ENCODE results near the gene MRPL44. TPM values are rescaled to one million over a fixed set of nuclear protein-coding genes. Genes with fewer than 3 reads are reported as not detected.
"Not testable (repeated sequence)": the region's sequence is repeated elsewhere in the genome, so short reads cannot be mapped to it uniquely, and the experiment has no call there.

MRPL44 gene
- total RNA-seq, 1 donor from 2014 or later: 48.9 TPM

GRCh38 chr2:223971731-223972130 lies 14.5 kb downstream of the MRPL44 start:
- DNase-seq (ENCODE audit: low read depth): no peak

- no peak for DNase-seq (ENCODE audit: low read depth)
Observed at GRCh38 chr2:223972656-223973102, 15.4 kb downstream of the MRPL44 start.

- no peak for DNase-seq (ENCODE audit: low read depth)
Observed at GRCh38 chr2:223973606-223974005, 16.3 kb downstream of the MRPL44 start.

GRCh38 chr2:223976635-223977226 lies 19.5 kb downstream of the MRPL44 start:
- DNase-seq (ENCODE audit: low read depth): peak; percentile 50

GRCh38 chr2:223978451-223978850 lies 21.2 kb downstream of the MRPL44 start:
- DNase-seq (ENCODE audit: low read depth): no peak

GRCh38 chr2:223979730-223980396 lies 22.6 kb downstream of the MRPL44 start:
- DNase-seq (ENCODE audit: low read depth): no peak

GRCh38 chr2:223980397-223980735 lies 23.1 kb downstream of the MRPL44 start:
- no peak for DNase-seq (ENCODE audit: low read depth)

- DNase-seq (ENCODE audit: low read depth): no peak
Observed at GRCh38 chr2:223980803-223981202, 23.5 kb downstream of the MRPL44 start.

- DNase-seq (ENCODE audit: low read depth): no peak
Observed at GRCh38 chr2:223981241-223981640, 24.0 kb downstream of the MRPL44 start.

- DNase-seq (ENCODE audit: low read depth): no peak
Observed at GRCh38 chr2:223989206-223989855, 32.1 kb downstream of the MRPL44 start.

GRCh38 chr2:223989856-223990232 lies 32.6 kb downstream of the MRPL44 start:
- no peak for DNase-seq (ENCODE audit: low read depth)

GRCh38 chr2:223991611-223992010 lies 34.3 kb downstream of the MRPL44 start:
- DNase-seq (ENCODE audit: low read depth): no peak

GRCh38 chr2:223993634-223994232 lies 36.5 kb downstream of the MRPL44 start:
- DNase-seq (ENCODE audit: low read depth): peak; percentile 86

- DNase-seq (ENCODE audit: low read depth): peak; percentile 61
Observed at GRCh38 chr2:223994562-223995162, 37.4 kb downstream of the MRPL44 start.

- DNase-seq (ENCODE audit: low read depth): peak; percentile 69
Observed at GRCh38 chr2:223995569-223995968, 38.3 kb downstream of the MRPL44 start.

GRCh38 chr2:223996391-223996790 lies 39.1 kb downstream of the MRPL44 start:
- DNase-seq (ENCODE audit: low read depth): no peak

- peak; percentile 71 for DNase-seq (ENCODE audit: low read depth)
Observed at GRCh38 chr2:223997938-223998337, 40.7 kb downstream of the MRPL44 start.

GRCh38 chr2:223998948-223999347 lies 41.7 kb downstream of the MRPL44 start:
- DNase-seq (ENCODE audit: low read depth): no peak

- DNase-seq (ENCODE audit: low read depth): no peak
Observed at GRCh38 chr2:223999862-224000261, 42.6 kb downstream of the MRPL44 start.

- not testable (repeated sequence) for DNase-seq (ENCODE audit: low read depth)
Observed at GRCh38 chr2:224000662-224001061, 43.4 kb downstream of the MRPL44 start.

GRCh38 chr2:224004105-224004695 lies 46.9 kb downstream of the MRPL44 start:
- DNase-seq (ENCODE audit: low read depth): no peak

GRCh38 chr2:224008702-224009261 lies 51.5 kb downstream of the MRPL44 start:
- DNase-seq (ENCODE audit: low read depth): no peak

Measured in renal cortical epithelial cell (primary cell).